HCT116 (cell line): Measurements from ENCODE around the gene ITSN1. TPM values are rescaled to one million over a fixed set of nuclear protein-coding genes. Genes with fewer than 3 reads are reported as not detected.
A peak's percentile ranks its signal among the peaks of the same experiment; 100 is the strongest.

Experiments used
- ATAC-seq: fragments of 200-7000 bp; cut with Tn5 transposase; 2 replicates; pipeline ENCODE4 v1.9.1; 2020; ENCODE audit warnings: mild to moderate bottlenecking, moderate library complexity
- BruUV-seq: library from RNA; stranded (reverse); fragments of 400-500 nt; replicated peaks from 2 replicates; lab custom pipeline; 2021; lab: Mats Ljungman, UMichigan
- CTCF ChIA-PET: fragments of 300-600 bp; sonication (Branson Sonifier 250); formaldehyde crosslinking; loops from one replicate; lab custom pipeline; 2021; ENCODE audit warnings: antibody characterized with exemption; lab: Charles Lee
- POLR2A ChIA-PET: fragments of 300-600, 350-600 bp; sonication (Branson Sonifier 250); formaldehyde crosslinking; loops from one replicate; lab custom pipeline; 2021; ENCODE audit warnings: antibody characterized with exemption; lab: Charles Lee
- RAD21 ChIA-PET, 2 experiments: fragments of 300-600 bp; sonication (Branson Sonifier 250); formaldehyde crosslinking; loops; one replicate each; lab custom pipeline; 2023; ENCODE audit warnings: low total read pairs in 2 of 2; ENCODE audit not compliant: uncharacterized antibody in 2 of 2, unreplicated experiment in 2 of 2, low non-redundant PET in 1 of 2; lab: Charles Lee
- DNase-seq: peaks from one replicate; pipeline ENCODE4 v3.0.0-alpha.2; 2010; ENCODE audit warnings: low read depth, low spot score
- H2AFZ ChIP-seq: fragments of 200-600 bp; shearing (Covaris generic), sonication (generic); 2 replicates; pipeline ENCODE4 v1.6.1; 2017; ENCODE audit warnings: low read depth, mixed run types, mixed read lengths, antibody characterized with exemption, low read length; ENCODE audit not compliant: poor library complexity, severe bottlenecking
- H3K27ac ChIP-seq: 2 replicates; pipeline ENCODE4 v1.5.1; 2012; ENCODE audit warnings: low read depth, low read length
- H3K27me3 ChIP-seq: fragments of 200-600 bp; sonication (generic); 2 replicates; pipeline ENCODE4 v1.6.1; 2016; ENCODE audit warnings: mixed run types, low read length, mixed read lengths; ENCODE audit not compliant: insufficient read depth
- H3K36me3 ChIP-seq, 2 experiments: fragments of 200-500 bp in 1 of 2; fragments of 200-600 bp in 1 of 2; sonication (Bioruptor generic) in 1 of 2; sonication (generic) in 1 of 2; 2 replicates each; pipeline versions ENCODE4 v1.5.1 to v1.6.1; 2014 to 2016; ENCODE audit warnings: low read length in 2 of 2, inconsistent platforms in 1 of 2, mixed read lengths in 1 of 2, mixed run types in 1 of 2; ENCODE audit not compliant: insufficient read depth in 2 of 2, control insufficient read depth in 1 of 2
- H3K4me1 ChIP-seq, 2 experiments: fragments of 200-600 bp in 1 of 2; sonication (generic) in 1 of 2; 2 replicates each; pipeline versions ENCODE4 v1.5.1 to v1.6.1; 2012 to 2017; ENCODE audit warnings: low read length in 2 of 2, inconsistent platforms in 1 of 2, mild to moderate bottlenecking in 1 of 2, mixed read lengths in 1 of 2, mixed run types in 1 of 2, moderate library complexity in 1 of 2; ENCODE audit not compliant: insufficient read depth in 2 of 2, control insufficient read depth in 1 of 2
- H3K4me2 ChIP-seq: fragments of 200-600 bp; sonication (generic); 2 replicates; pipeline ENCODE4 v1.6.1; 2017; ENCODE audit warnings: mixed run types, low read length, mixed read lengths
- H3K4me3 ChIP-seq, 2 experiments: fragments of 200-600 bp in 1 of 2; sonication (generic) in 1 of 2; replicated peaks in 1 of 2; 2 replicates each; pipeline ENCODE4 v1.5.1; 2011 to 2016; ENCODE audit warnings: low read length in 2 of 2, control low read depth in 1 of 2, low read depth in 1 of 2, mild to moderate bottlenecking in 1 of 2, mixed read lengths in 1 of 2, mixed run types in 1 of 2
- H3K79me2 ChIP-seq: fragments of 200-600 bp; sonication (generic); 2 replicates; pipeline ENCODE4 v1.6.1; 2017; ENCODE audit warnings: mild to moderate bottlenecking, mixed run types, low read length, moderate library complexity, mixed read lengths; ENCODE audit not compliant: insufficient read depth
- H3K9ac ChIP-seq: fragments of 200-600 bp; sonication (generic); 2 replicates; pipeline ENCODE4 v1.6.1; 2016; ENCODE audit warnings: low read length, mixed read lengths
- H3K9me2 ChIP-seq: fragments of 200-600 bp; sonication (generic), shearing (Covaris generic); 2 replicates; pipeline ENCODE4 v1.6.1; 2017; ENCODE audit warnings: mixed run types, mild to moderate bottlenecking, moderate library complexity; ENCODE audit not compliant: insufficient read depth
- H3K9me3 ChIP-seq, 2 experiments: fragments of 200-500 bp in 1 of 2; fragments of 200-600 bp in 1 of 2; sonication (Bioruptor generic) in 1 of 2; sonication (generic) in 1 of 2; 2 replicates each; pipeline ENCODE4 v1.6.1; 2014 to 2017; ENCODE audit warnings: low read length in 2 of 2, mixed read lengths in 2 of 2, inconsistent platforms in 1 of 2, low read depth in 1 of 2, mild to moderate bottlenecking in 1 of 2, mixed run types in 1 of 2, moderate library complexity in 1 of 2; ENCODE audit not compliant: control insufficient read depth in 1 of 2, insufficient read depth in 1 of 2
- H4K20me1 ChIP-seq: fragments of 200-600 bp; sonication (generic), shearing (Covaris generic); 2 replicates; pipeline ENCODE4 v1.6.1; 2017; ENCODE audit warnings: mixed run types, mild to moderate bottlenecking, moderate library complexity; ENCODE audit not compliant: insufficient read depth
- ATF3 ChIP-seq: IDR thresholded peaks from 2 replicates; pipeline ENCODE4 v1.6.1; 2012
- CTCF ChIP-seq, 3 experiments: fragments of 200-600 bp in 1 of 3; sonication (generic) in 1 of 3; IDR thresholded peaks in 2 of 3; conservative IDR thresholded peaks in 1 of 3; 2 replicates each; pipeline ENCODE4 v1.5.1; 2012 to 2017; ENCODE audit warnings: low read depth in 2 of 3, low read length in 2 of 3, antibody characterized with exemption in 1 of 3, borderline replicate concordance in 1 of 3, control low read depth in 1 of 3, mild to moderate bottlenecking in 1 of 3, mixed read lengths in 1 of 3, mixed run types in 1 of 3, moderate library complexity in 1 of 3; ENCODE audit not compliant: insufficient read depth in 1 of 3
- FOSL1 ChIP-seq: IDR thresholded peaks from 2 replicates; pipeline ENCODE4 v1.6.1; 2012; ENCODE audit warnings: low read depth
- JUND ChIP-seq: IDR thresholded peaks from 2 replicates; pipeline ENCODE4 v1.6.1; 2012
- POLR2A ChIP-seq: IDR thresholded peaks from 2 replicates; pipeline ENCODE4 v1.7.0; 2011; ENCODE audit warnings: borderline replicate concordance; ENCODE audit not compliant: insufficient read depth, insufficient read length; ENCODE audit errors: extremely low read depth
- RAD21 ChIP-seq: IDR thresholded peaks from 2 replicates; pipeline ENCODE4 v1.6.1; 2012; ENCODE audit warnings: low read depth, mild to moderate bottlenecking
- SRF ChIP-seq: IDR thresholded peaks from 2 replicates; pipeline ENCODE4 v1.6.1; 2012; ENCODE audit warnings: low read depth
- TCF7L2 ChIP-seq: IDR thresholded peaks from 2 replicates; pipeline ENCODE4 v1.7.0; 2011; ENCODE audit warnings: borderline replicate concordance, inconsistent platforms; ENCODE audit not compliant: insufficient read depth, insufficient read length; ENCODE audit errors: extremely low read depth
- YY1 ChIP-seq: IDR thresholded peaks from 2 replicates; pipeline ENCODE4 v1.6.1; 2011; ENCODE audit warnings: low read length, low read depth, moderate library complexity, mild to moderate bottlenecking; ENCODE audit not compliant: insufficient replicate concordance; ENCODE audit errors: extremely low read depth
- ZBTB33 ChIP-seq: IDR thresholded peaks from 2 replicates; pipeline ENCODE4 v1.6.1; 2011; ENCODE audit warnings: mild to moderate bottlenecking, low read length, moderate library complexity; ENCODE audit not compliant: insufficient replicate concordance; ENCODE audit errors: extremely low read depth
- ZFX ChIP-seq: fragments of 450-650 bp; IDR thresholded peaks from 2 replicates; pipeline ENCODE4 v1.6.1; 2017
- intact Hi-C: fragments of 100-400 bp; cut with micrococcal nuclease; formaldehyde crosslinking; loops from 2 replicates; pipeline ENCODE4 v1.10.0; 2022
- total RNA-seq: library from RNA; stranded (reverse); gene quantifications from one replicate; pipeline ENCODE4 v1.2.1, GENCODE V29; 2021; ENCODE audit not compliant: unreplicated experiment

ITSN1 gene
- total RNA-seq, 1 experiment from 2014 or later: 25.8 TPM

- peak overlapping the region; percentile 78 for H3K4me2 ChIP-seq
- no peaks in the 10 kb centered on the region for H3K9me2 ChIP-seq
- TF ChIP-seq ZFX (peak; percentile 70), CTCF (IDR thresholded peaks at IDR 0.05 in 2 of 3, conservative IDR thresholded peaks at IDR 0.05 in 1 of 3; ENCODE audit: borderline replicate concordance in 1 of 3, insufficient read depth in 1 of 3, low read depth in 2 of 3, low read length in 2 of 3) (no peak)
- H3K27me3 ChIP-seq: no peaks in the 10 kb centered on the region
- no TSS peak for BruUV-seq
- H3K27ac ChIP-seq: peak overlapping the region; percentile 69; the same call in 1 of the 2 replicates
- peak overlapping the region; percentile 78 for H3K9ac ChIP-seq
- DNase-seq: no peak
- H3K4me1 ChIP-seq: peaks cover 12 to 13% of the 10 kb centered on the region in 2 experiments; a peak in 3 of 4 replicates
- intact Hi-C loops: loop anchor here (1.0 to 10.0 kb wide), 3 partner anchors 12 to 262 kb away; partner anchors contain the start of genes GART and SON
- H3K9me3 ChIP-seq: no peaks in the 10 kb centered on the region
- CTCF ChIA-PET: no interaction called here
- POLR2A ChIA-PET: no interaction called here
- H3K36me3 ChIP-seq: no peaks in the 10 kb centered on the region
- RAD21 ChIA-PET: no interaction called here
- H4K20me1 ChIP-seq: no peaks in the 10 kb centered on the region
- peak; percentile 1; the same call in 1 of the 2 replicates for ATAC-seq
- H3K4me3 ChIP-seq: peak overlapping the region; percentile 85 to 90
- no peak overlapping the region for H2AFZ ChIP-seq
- peaks cover 81% of the 10 kb centered on the region for H3K79me2 ChIP-seq
These were observed 776 bp downstream of the ITSN1 start for GRCh38 chr21:33642896-33643657.

GRCh38 chr21:33643658-33644311 lies 1.5 kb downstream of the ITSN1 start:
- no peak for ATAC-seq
- ChIA-PET CTCF (no interaction called here), POLR2A (interaction anchor here (1.4 kb wide), 1 partner anchor 11 kb away, joined by 4 read pairs; no protein-coding TSS in a partner anchor), RAD21 (no interaction called here)
- no peaks in the 10 kb centered on the region for H3K27me3 ChIP-seq
- TSS peak; percentile 58 for BruUV-seq
- peak overlapping the region; percentile 78 for H3K9ac ChIP-seq
- H3K36me3 ChIP-seq: no peaks in the 10 kb centered on the region
- peaks cover 81% of the 10 kb centered on the region for H3K79me2 ChIP-seq
- no peaks in the 10 kb centered on the region for H3K9me2 ChIP-seq
- no peaks in the 10 kb centered on the region for H3K9me3 ChIP-seq
- DNase-seq: no peak
- H3K27ac ChIP-seq: no peak overlapping the region
- H3K4me2 ChIP-seq: peak overlapping the region; percentile 78
- H4K20me1 ChIP-seq: no peaks in the 10 kb centered on the region
- peaks cover 12 to 13% of the 10 kb centered on the region in 2 experiments; a peak in 3 of 4 replicates for H3K4me1 ChIP-seq
- intact Hi-C loops: loop anchor here (5.0 to 10.0 kb wide), 2 partner anchors 101 to 261 kb away; partner anchors contain the start of genes GART and SON
- peak overlapping the region; percentile 85 to 90 for H3K4me3 ChIP-seq
- H2AFZ ChIP-seq: no peak overlapping the region
- TF ChIP-seq POLR2A (no peak), RAD21 (no peak), ZBTB33 (no peak), SRF (no peak), TCF7L2 (no peak), FOSL1 (no peak), YY1 (no peak), JUND (no peak), ATF3 (no peak)
